ENCODE data around the gene ZNF740. TPM values are rescaled to one million over a fixed set of nuclear protein-coding genes. Genes with fewer than 3 reads are reported as not detected.

ZNF740 gene
- total RNA-seq, 1 donor from 2014 or later = 38.4 TPM

GRCh38 chr12:53211476-53212381 lies 31.2 kb downstream of the ZNF740 start:
- Histone ChIP-seq H2AFZ (replicated peaks) (no peak overlapping the region), H3K9me3 (ENCODE audit: low read depth) (no peaks in the 10 kb centered on the region), H3K27me3 (no peaks in the 10 kb centered on the region), H3K4me2 (no peak overlapping the region), H3K36me3 (no peaks in the 10 kb centered on the region), H3F3A (ENCODE audit: low read depth) (peaks cover 27% of the 10 kb centered on the region), H3K9ac (no peak overlapping the region), H3K79me2 (ENCODE audit: low read depth) (peaks cover 9% of the 10 kb centered on the region), H4K20me1 (ENCODE audit: low read depth) (peaks cover 4% of the 10 kb centered on the region), H3K27ac (no peak overlapping the region), H3K4me1 (peaks cover 7% of the 10 kb centered on the region), H3K4me3 (no peak overlapping the region)
- Mint-ChIP-seq H3K27me3 (ENCODE audit: insufficient read depth, low read depth) (peaks cover 15% of the 10 kb centered on the region), H3K9me3 (no peaks in the 10 kb centered on the region), H3K4me1 (peaks cover 31% of the 10 kb centered on the region), H3K36me3 (no peaks in the 10 kb centered on the region), H3K27ac (peak overlapping the region; percentile 9), H3K4me3 (peak overlapping the region; percentile 7)
- TF ChIP-seq EZH2 (IDR thresholded peaks at IDR 0.05) (no peak), EZH2phosphoT487 (IDR thresholded peaks at IDR 0.05) (no peak)
- TF ChIP-seq, protein P1, sequence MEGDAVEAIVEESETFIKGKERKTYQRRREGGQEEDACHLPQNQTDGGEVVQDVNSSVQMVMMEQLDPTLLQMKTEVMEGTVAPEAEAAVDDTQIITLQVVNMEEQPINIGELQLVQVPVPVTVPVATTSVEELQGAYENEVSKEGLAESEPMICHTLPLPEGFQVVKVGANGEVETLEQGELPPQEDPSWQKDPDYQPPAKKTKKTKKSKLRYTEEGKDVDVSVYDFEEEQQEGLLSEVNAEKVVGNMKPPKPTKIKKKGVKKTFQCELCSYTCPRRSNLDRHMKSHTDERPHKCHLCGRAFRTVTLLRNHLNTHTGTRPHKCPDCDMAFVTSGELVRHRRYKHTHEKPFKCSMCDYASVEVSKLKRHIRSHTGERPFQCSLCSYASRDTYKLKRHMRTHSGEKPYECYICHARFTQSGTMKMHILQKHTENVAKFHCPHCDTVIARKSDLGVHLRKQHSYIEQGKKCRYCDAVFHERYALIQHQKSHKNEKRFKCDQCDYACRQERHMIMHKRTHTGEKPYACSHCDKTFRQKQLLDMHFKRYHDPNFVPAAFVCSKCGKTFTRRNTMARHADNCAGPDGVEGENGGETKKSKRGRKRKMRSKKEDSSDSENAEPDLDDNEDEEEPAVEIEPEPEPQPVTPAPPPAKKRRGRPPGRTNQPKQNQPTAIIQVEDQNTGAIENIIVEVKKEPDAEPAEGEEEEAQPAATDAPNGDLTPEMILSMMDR (IDR thresholded peaks at IDR 0.05) = peak; percentile 63
- DNase-seq (ENCODE audit: low spot score) = peak; percentile 54

- peaks cover 19% of the 10 kb centered on the region for H3K4me1 ChIP-seq
- H3K4me3 Mint-ChIP-seq = no peak overlapping the region
- H2AFZ ChIP-seq (replicated peaks) = no peak overlapping the region
- no peak overlapping the region for H3K9ac ChIP-seq
- no peaks in the 10 kb centered on the region for H3K36me3 Mint-ChIP-seq
- H3F3A ChIP-seq (ENCODE audit: low read depth) = peaks cover 31% of the 10 kb centered on the region
- no peaks in the 10 kb centered on the region for H3K36me3 ChIP-seq
- no peak overlapping the region for H3K27ac Mint-ChIP-seq
- H3K4me2 ChIP-seq = no peak overlapping the region
- no peak overlapping the region for H3K4me3 ChIP-seq
- DNase-seq (ENCODE audit: low spot score) = no peak
- TF ChIP-seq EZH2phosphoT487 (IDR thresholded peaks at IDR 0.05) (no peak), EZH2 (IDR thresholded peaks at IDR 0.05) (no peak)
- TF ChIP-seq, protein P1 (IDR thresholded peaks at IDR 0.05) = no peak
- H3K27ac ChIP-seq = no peak overlapping the region
- H3K79me2 ChIP-seq (ENCODE audit: low read depth) = peaks cover 21% of the 10 kb centered on the region
- peaks cover 42% of the 10 kb centered on the region for H3K4me1 Mint-ChIP-seq
- peaks cover 19% of the 10 kb centered on the region for H3K27me3 Mint-ChIP-seq (ENCODE audit: insufficient read depth, low read depth)
- H3K27me3 ChIP-seq = no peaks in the 10 kb centered on the region
- H3K9me3 Mint-ChIP-seq = no peaks in the 10 kb centered on the region
- H4K20me1 ChIP-seq (ENCODE audit: low read depth) = peaks cover 4% of the 10 kb centered on the region
- no peaks in the 10 kb centered on the region for H3K9me3 ChIP-seq (ENCODE audit: low read depth)
Measured at GRCh38 chr12:53212931-53213330, 32.4 kb downstream of the ZNF740 start.

DNA sequence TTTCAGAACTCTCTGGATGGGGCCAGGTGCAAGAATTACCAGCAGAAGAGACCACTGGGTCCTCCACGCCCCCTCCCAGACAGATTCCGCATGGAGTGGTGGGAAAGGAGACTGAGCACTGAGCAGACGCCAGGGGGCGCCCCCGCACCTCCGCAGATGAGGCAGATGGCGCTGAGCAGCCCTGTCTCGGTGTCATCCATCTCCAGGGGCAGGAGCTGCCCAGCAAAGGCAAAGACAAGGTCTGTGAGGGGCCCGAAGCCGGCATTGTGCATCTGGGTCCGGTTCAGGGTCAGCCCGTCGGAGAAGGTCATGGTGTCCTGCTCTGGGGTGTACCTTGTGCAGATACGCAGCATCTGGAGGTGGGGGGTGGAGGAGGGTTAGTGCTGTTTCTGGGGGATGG lies 32.8 kb downstream of the ZNF740 start:
- Histone ChIP-seq H3K4me3 (no peak overlapping the region), H3K9me3 (ENCODE audit: low read depth) (no peaks in the 10 kb centered on the region), H3K4me2 (no peak overlapping the region), H3K27ac (no peak overlapping the region), H2AFZ (replicated peaks) (no peak overlapping the region), H3K36me3 (no peaks in the 10 kb centered on the region), H3K4me1 (peaks cover 23% of the 10 kb centered on the region), H4K20me1 (ENCODE audit: low read depth) (peaks cover 4% of the 10 kb centered on the region), H3K9ac (no peak overlapping the region), H3K79me2 (ENCODE audit: low read depth) (peaks cover 23% of the 10 kb centered on the region), H3F3A (ENCODE audit: low read depth) (peaks cover 32% of the 10 kb centered on the region), H3K27me3 (no peaks in the 10 kb centered on the region)
- peak; percentile 91 for DNase-seq (ENCODE audit: low spot score)
- Mint-ChIP-seq H3K27me3 (ENCODE audit: insufficient read depth, low read depth) (peaks cover 22% of the 10 kb centered on the region), H3K4me1 (peaks cover 42% of the 10 kb centered on the region), H3K9me3 (no peaks in the 10 kb centered on the region), H3K4me3 (peak overlapping the region; percentile 21), H3K36me3 (no peaks in the 10 kb centered on the region), H3K27ac (no peak overlapping the region)
- TF ChIP-seq EZH2phosphoT487 (IDR thresholded peaks at IDR 0.05) = no peak
- TF ChIP-seq, protein P1 (IDR thresholded peaks at IDR 0.05) = peak; percentile 98
